Stromal cell of bone marrow (primary cell): ENCODE measurements around the gene RFC3.
"Not testable (repeated sequence)": the region's sequence is repeated elsewhere in the genome, so short reads cannot be mapped to it uniquely, and the experiment has no call there.

Source experiments
- DNase-seq: peaks from one replicate; pipeline ENCODE4 v3.0.0-alpha.2; 2012; ENCODE audit warnings: low read depth

RFC3 gene

DNA sequence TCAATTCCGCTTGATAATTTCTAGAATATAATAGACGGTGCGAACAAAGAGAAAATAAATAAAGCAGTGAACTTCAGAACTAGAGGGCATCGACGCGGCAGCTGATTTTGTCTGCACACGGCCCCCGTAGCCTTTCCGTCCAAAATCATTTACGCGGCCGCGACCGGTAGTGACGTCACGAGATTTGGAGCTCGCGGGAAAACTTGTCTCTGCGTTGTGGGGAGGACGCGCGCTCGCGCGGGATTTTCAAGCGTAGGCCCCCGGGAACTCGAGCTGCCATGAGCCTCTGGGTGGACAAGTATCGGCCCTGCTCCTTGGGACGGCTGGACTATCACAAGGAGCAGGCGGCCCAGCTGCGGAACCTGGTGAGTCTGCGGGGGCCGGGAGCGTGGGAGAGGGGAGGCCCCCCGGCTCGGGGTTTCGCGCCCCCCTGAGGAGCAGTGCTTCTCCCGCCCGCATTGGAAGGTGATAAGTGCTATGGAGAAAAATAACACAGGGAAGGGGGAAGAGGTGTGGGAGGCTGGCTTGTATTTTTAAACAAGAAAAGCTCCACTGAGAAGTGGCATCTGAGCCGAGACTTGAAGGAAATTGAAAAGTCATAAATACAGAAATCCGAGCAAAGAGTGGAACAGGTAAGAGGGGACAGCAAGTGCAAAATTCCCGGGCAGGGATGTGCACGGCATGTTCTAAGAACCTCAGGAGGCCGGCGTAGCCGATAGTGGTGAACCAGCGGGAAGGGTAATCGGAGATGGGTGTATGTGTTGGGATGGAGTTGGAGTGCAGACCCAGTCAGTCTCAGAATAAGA, at the start of gene RFC3:
Gene RFC3, plus strand, starts transcription at position 249 of the 806 bp plus-strand sequence. Its CDS starts 30 bp downstream, at position 279.
- peak; percentile 90 for DNase-seq

- no peak for DNase-seq
These were observed 46.7 kb upstream of the RFC3 start for GRCh38 chr13:33771296-33771695.

DNA sequence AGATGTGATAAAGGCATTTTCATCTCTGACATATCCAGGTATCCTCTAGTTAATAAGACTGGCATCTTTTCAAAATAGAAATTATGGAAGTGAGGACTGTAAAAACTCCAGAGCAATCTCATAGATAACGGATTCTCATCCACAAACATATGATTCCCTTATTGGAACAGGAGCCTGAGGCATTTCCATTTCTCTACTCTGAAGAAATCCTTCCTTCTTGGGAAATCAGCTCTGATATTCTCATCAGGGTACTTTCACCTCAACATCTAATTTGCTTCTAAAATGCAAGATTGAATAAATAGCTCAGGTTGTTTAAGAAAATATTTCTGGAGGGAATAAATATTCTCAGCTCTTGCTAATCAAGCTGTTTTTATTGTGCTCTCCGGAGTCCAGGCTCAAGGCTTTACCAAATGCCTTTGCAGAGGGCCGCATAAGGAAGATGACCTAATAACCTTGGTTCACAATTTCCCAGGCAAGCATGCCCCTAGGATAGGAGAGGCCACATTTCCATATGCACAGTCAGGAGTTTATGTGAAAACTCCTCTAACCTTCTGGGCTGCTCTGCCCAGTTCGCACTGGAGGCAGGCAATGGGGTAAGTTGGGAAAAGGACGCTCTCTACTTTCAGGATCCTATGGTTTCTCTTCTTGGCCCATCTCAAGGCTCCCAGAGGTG, 44.0 kb upstream of the RFC3 start:
- no peak for DNase-seq

- DNase-seq: no peak
These were observed 42.4 kb upstream of the RFC3 start for GRCh38 chr13:33775339-33776108.

DNA sequence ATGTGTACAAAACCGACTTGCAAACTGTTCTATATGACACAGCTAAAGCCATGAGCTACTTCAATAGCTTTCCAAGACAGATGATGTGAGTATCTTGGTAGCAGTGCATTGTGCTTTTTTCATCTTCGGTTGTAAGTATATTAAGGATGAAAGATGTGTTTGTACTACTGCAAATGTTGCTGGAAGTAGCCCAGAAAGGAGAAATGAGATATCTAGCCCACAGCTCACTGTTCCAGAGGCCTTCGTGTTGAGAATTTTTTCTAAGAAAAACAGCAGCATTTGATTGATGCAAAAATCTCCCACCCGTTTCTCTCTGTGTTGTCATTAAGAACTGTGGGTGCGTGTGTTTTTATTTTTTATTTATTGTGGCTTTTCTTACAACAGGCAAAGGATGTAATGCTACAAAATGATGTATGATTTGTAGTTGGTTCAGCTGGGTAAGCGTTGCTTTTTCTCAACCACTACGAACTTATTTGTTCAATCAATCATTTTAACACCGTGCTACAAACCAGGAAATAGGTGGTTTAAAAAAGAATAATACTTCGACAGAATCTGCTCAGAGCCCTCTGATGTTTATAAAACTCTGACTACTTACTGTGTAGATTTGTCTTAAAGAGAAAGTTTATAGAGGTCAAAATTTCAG, 41.6 kb upstream of the RFC3 start:
- DNase-seq: no peak

GRCh38 chr13:33782631-33783030, 35.3 kb upstream of the RFC3 start:
- DNase-seq: no peak

DNA sequence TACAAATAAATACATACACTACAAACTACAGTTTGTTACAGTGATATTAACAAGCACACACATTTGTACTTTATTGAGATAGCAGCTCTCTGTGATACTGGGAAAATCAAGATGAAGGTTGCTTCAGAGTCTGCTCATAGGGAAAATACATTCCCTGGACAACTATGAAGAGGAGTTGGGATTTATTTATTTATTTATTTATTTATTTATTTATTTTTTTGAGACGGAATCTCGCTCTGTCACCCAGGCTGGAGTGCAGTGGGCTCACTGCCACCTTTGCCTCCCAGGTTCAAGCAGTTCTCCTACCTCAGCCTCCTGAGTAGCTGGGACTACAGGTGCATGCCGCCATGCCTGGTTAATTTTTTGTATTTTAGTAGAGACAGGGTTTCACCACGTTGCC, 34.7 kb upstream of the RFC3 start:
- DNase-seq: not testable (repeated sequence)

- DNase-seq: no peak
These were observed 33.2 kb upstream of the RFC3 start for GRCh38 chr13:33784738-33785137.

DNA sequence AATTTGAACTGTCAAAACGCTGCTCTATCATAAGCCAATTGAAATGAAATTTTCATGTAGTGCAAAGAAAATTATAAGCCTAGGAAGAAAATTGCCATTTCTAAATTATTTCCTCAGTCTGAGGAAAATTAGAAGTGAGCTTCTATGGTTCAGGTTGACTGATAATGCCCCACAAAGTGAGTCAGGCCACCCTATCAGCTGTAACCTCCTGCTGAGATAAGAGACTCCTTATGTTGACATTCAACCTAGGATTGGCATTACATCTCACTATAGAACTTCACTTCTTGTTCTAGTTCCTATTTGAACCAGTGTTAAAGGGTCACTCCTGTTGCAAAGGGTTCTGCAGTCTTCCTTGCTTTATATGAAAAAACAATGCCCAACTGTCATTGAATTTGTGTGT, 32.6 kb upstream of the RFC3 start:
- DNase-seq: no peak

DNA sequence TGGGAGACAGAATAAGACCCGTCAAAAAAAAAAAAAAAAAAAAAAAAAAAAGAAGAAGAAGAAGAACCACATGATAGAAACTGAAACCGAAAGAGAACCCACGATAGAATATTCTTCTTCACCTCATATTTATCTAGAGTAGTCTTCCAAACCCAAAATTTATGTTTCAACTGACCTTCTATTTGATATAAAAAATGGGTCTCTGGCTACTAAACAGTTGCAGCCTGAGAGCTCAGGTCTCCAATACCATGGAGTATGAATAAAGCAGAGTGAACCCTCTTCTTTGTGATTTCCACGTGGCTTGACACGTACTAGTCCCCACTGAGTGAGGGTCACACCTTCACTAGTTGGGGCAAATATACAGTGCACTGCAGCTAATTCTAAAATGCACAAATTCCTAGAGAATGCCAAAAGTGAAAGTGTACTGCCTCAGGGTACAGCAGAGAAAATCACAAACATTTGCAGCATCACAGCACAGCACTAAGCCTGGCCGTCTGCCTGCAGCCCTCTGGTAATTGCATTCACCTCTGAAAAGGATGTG, 30.8 kb upstream of the RFC3 start:
- no peak for DNase-seq

DNA sequence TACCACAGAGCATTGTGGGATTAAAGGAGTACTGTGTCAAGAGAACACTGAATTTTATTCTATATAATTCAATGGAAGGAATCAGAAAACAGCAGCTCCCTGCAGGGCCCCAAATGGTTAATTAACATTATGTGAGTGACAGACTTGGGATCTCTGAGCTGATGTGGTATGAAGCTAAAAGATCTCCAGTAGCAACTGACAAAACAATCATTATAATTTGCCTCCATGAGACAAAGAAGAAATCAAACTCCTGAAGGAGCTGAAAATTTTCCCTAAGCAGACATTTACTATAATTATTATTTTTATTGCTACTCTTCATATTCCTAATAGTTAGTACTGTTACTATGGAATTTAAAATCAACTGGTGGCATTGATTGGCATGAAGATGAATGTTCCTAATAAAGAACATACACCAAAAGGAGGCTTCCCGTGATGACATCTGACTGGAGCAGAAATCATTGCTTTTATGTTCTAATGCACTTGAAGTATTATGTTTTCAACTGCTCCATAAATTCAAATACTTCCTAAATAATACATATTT, 28.8 kb upstream of the RFC3 start:
- DNase-seq: no peak

GRCh38 chr13:33789739-33790138, 28.2 kb upstream of the RFC3 start:
- DNase-seq: no peak

DNA sequence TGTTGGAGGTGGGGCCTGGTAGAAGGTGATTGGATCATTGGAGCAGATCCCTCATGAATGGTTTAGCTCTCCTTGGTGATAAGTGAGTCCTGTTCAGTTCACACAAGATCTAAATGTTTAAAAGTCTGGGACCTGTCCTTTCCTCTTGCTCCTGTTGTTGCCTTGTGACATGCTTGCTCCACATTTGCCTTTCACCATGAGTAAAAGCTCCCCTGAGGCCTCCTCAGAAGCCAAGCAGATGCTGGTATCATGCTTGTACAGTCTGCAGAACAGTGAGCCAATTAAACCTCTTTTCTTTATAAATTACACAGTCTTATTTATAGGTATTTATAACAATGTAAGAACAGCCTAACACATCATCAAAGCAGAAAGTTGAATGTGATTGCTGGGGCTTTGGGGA, 24.2 kb upstream of the RFC3 start:
- DNase-seq: no peak

DNA sequence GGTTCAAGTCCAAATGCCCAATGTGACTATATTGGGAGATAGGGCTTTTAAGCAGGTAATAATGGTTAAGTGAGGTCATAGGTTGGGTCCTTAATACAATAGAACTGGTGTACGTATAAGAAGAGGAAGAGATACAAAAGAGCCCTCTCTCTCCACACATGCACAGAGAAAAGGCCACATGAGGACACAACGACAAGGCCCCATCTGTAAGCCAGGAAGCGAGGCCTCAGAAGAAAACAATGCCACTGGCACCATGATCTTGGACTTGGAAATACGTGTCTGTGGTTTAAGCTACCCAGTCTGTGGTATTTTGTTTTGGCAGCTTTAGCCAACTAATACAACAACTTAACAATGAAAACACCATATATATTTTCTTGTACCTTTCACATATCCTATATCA, 23.4 kb upstream of the RFC3 start:
- DNase-seq: no peak

GRCh38 chr13:33796095-33796494, 21.9 kb upstream of the RFC3 start:
- no peak for DNase-seq

DNA sequence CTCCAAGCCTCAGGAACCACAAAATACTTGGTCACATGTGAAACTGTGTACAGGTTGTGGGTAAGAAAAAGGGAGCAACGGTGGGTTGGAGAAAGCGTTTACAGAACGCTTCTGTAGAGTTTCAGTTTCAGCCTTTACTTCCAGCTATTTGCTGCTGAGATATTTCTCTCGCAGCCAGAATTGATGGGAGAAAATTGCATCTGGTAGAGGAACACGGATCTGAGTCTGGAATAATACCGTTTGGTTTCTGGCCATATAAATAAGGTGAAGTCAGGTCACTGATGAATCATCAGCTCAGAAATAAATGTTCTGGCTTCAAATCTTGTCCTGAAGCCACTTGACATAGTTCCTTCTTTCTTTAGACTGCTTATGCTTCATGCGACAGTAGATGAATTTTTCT, 20.3 kb upstream of the RFC3 start:
- no peak for DNase-seq

- DNase-seq: no peak
These were observed 19.9 kb upstream of the RFC3 start for GRCh38 chr13:33798023-33798422.

DNA sequence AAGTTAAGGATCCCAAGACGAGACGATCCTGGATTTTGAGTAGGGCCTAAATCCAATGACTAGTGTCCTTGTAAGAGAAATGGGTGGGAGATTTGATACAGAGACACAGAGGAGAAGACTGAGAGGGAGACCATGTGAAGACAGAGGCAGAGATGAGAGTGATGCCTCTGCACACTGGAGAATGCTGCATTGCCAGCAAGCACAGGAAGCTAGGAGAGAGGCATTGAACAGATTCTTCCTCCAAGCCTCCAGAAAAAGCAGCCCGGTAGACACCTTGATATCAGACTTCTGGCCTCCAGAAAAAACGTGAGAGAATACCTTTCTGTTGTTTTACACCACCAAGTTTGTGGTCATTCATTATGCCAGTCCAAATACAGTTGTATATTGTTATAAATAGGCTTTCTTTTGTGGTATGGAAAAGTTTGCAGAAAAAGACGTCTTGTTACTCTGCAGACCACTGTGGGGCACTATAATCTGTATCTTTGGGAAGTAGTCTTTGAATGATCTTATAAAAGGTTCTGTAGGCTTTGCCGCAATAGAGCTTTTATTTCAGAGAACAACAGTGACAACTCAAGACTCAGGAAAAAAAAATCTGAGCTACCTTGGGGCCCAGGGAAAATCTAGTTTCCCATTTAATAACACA, 17.9 kb upstream of the RFC3 start:
- DNase-seq: peak; percentile 20

DNA sequence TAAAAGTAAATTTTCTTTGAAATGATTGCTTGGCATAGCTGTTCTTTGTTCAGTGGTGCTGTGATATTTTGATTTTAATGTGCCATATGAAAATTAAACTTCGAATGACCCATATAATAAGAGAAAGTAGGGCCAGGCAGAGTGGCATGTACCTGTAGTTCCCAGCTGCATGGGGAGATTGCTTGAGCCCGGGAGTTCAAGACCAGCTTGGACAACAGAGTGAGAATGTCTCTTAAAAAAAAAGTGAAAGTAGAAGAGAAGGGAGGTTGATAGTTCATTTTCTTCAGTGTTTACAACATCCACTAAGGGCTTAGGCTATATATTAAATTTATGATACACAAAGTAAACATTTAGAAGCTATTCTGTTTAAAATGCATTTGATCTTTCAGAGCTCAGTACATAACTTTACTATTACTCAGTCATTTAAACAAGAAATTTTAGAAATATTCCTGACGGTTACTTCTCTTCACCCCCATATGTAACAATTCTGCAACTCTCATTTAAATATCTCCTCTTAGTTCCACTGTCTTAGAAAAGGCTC, 17.2 kb upstream of the RFC3 start:
- no peak for DNase-seq

- no peak for DNase-seq
These were observed 11.3 kb upstream of the RFC3 start for GRCh38 chr13:33806470-33807248.
